Loucy (cell line): Measurements from ENCODE around the gene GPR153.

Experiments
- H2AFZ ChIP-seq: fragments of 200-600 bp; sonication (generic); 2 replicates; pipeline ENCODE4 v1.6.0; 2016; ENCODE audit warnings: antibody characterized with exemption, mild to moderate bottlenecking, low read length, moderate library complexity
- H3F3A ChIP-seq: fragments of 200-600 bp; 2 replicates; pipeline ENCODE4 v1.6.0; 2016; ENCODE audit warnings: antibody characterized with exemption, low read depth, mild to moderate bottlenecking
- H3K27me3 ChIP-seq: fragments of 200-600 bp; sonication (generic); 2 replicates; pipeline ENCODE4 v1.6.1; 2014; ENCODE audit warnings: low read length, mild to moderate bottlenecking; ENCODE audit not compliant: insufficient read depth, poor library complexity, severe bottlenecking
- H3K36me3 ChIP-seq: fragments of 200-600 bp; sonication (generic); 2 replicates; pipeline ENCODE4 v1.6.1; 2016; ENCODE audit warnings: low read length; ENCODE audit not compliant: insufficient read depth
- H3K4me1 ChIP-seq: fragments of 200-600 bp; sonication (generic); 2 replicates; pipeline ENCODE4 v1.5.1; 2014; ENCODE audit warnings: low read length, mild to moderate bottlenecking; ENCODE audit not compliant: insufficient read depth, poor library complexity, severe bottlenecking
- H3K4me2 ChIP-seq: fragments of 200-600 bp; sonication (generic); 2 replicates; pipeline ENCODE4 v1.6.0; 2014; ENCODE audit warnings: antibody characterized with exemption, low read length, low read depth, mild to moderate bottlenecking; ENCODE audit not compliant: poor library complexity, severe bottlenecking
- H3K4me3 ChIP-seq: fragments of 200-600 bp; sonication (generic); 2 replicates; pipeline ENCODE4 v1.5.1; 2014; ENCODE audit warnings: low read length, mild to moderate bottlenecking, mixed read lengths; ENCODE audit not compliant: poor library complexity, severe bottlenecking
- H3K79me2 ChIP-seq: fragments of 200-600 bp; sonication (generic); 2 replicates; pipeline ENCODE4 v1.6.1; 2014; ENCODE audit warnings: low read length; ENCODE audit not compliant: insufficient read depth
- H3K9ac ChIP-seq: fragments of 200-600 bp; sonication (generic); 2 replicates; pipeline ENCODE4 v1.6.0; 2014; ENCODE audit warnings: mild to moderate bottlenecking, low read depth, low read length, moderate library complexity; ENCODE audit not compliant: poor library complexity, severe bottlenecking
- H3K9me2 ChIP-seq: fragments of 200-600 bp; sonication (generic); replicated peaks from 2 replicates; pipeline ENCODE4 v1.6.1; 2016; ENCODE audit warnings: low read depth, low read length, mixed read lengths
- H3K9me3 ChIP-seq: fragments of 200-600 bp; sonication (generic); 2 replicates; pipeline ENCODE4 v1.6.1; 2014; ENCODE audit warnings: mild to moderate bottlenecking, antibody characterized with exemption, low read length, low read depth; ENCODE audit not compliant: insufficient read depth
- H4K20me1 ChIP-seq: fragments of 200-600 bp; sonication (generic); 2 replicates; pipeline ENCODE4 v1.6.0; 2014; ENCODE audit warnings: antibody characterized with exemption, low read length, mild to moderate bottlenecking; ENCODE audit not compliant: insufficient read depth, poor library complexity, severe bottlenecking
- CTCF ChIP-seq: fragments of 200-600 bp; sonication (generic); conservative IDR thresholded peaks from 2 replicates; pipeline ENCODE4 v1.5.1; 2014; ENCODE audit warnings: mild to moderate bottlenecking, antibody characterized with exemption, low read length
- EZH2phosphoT487 ChIP-seq: fragments of 200-600 bp; IDR thresholded peaks from 2 replicates; pipeline ENCODE4 v1.6.1; 2018; ENCODE audit warnings: antibody characterized with exemption, mild to moderate bottlenecking, moderate library complexity, borderline replicate concordance

GPR153 gene

GRCh38 chr1:6260961-6261614 lies at the start of gene GPR153:
TSS of gene GPR153 (minus strand) at chr1:6261098. CDS start at chr1:6254905, 6,193 bp downstream.
- H3K9ac ChIP-seq, result no peak within 1 kb of the TSS
- H2AFZ ChIP-seq, result no peak within 1 kb of the TSS
- peaks cover 4% of the 10 kb centered on the region; the same call in 1 of the 2 replicates for H3K36me3 ChIP-seq

GRCh38 chr1:6310116-6310848 lies 49.4 kb upstream of the GPR153 start:
- Histone ChIP-seq H3K36me3 (peaks cover 13% of the 10 kb centered on the region; the same call in 1 of the 2 replicates), H3K9ac (no peak overlapping the region), H3K9me3 (no peaks in the 10 kb centered on the region), H2AFZ (no peak overlapping the region), H3K4me2 (no peak overlapping the region), H3K4me1 (no peaks in the 10 kb centered on the region), H3F3A (no peaks in the 10 kb centered on the region), H3K9me2 (no peaks in the 10 kb centered on the region), H3K79me2 (no peaks in the 10 kb centered on the region), H3K27me3 (no peaks in the 10 kb centered on the region), H3K4me3 (no peak overlapping the region), H4K20me1 (no peaks in the 10 kb centered on the region)
- TF ChIP-seq CTCF (no peak), EZH2phosphoT487 (no peak)

More at GRCh38 chr1:6260961-6261614, at the start of gene GPR153:
- no peaks in the 10 kb centered on the region for H3K9me3 ChIP-seq
- H3F3A ChIP-seq, result no peaks in the 10 kb centered on the region
- no peaks in the 10 kb centered on the region for H3K9me2 ChIP-seq
- H4K20me1 ChIP-seq, result no peaks in the 10 kb centered on the region
- H3K4me3 ChIP-seq, result peak within 1 kb of the TSS; percentile 61
- no peaks in the 10 kb centered on the region for H3K79me2 ChIP-seq
- H3K4me1 ChIP-seq, result peaks cover 3% of the 10 kb centered on the region
- peak within 1 kb of the TSS; percentile 63 for H3K4me2 ChIP-seq
- no peak for TF ChIP-seq EZH2phosphoT487
- TF ChIP-seq CTCF, result no peak
- H3K27me3 ChIP-seq, result no peaks in the 10 kb centered on the region

- H3K4me2 ChIP-seq, result no peak overlapping the region
- H3K9ac ChIP-seq, result no peak overlapping the region
- H2AFZ ChIP-seq, result no peak overlapping the region
- H3K4me3 ChIP-seq, result no peak overlapping the region
- no peaks in the 10 kb centered on the region for H3K9me2 ChIP-seq
- H3F3A ChIP-seq, result no peaks in the 10 kb centered on the region
- TF ChIP-seq CTCF (no peak), EZH2phosphoT487 (no peak)
- H3K9me3 ChIP-seq, result no peaks in the 10 kb centered on the region
- H3K36me3 ChIP-seq, result peaks cover 13% of the 10 kb centered on the region; the same call in 1 of the 2 replicates
- no peaks in the 10 kb centered on the region for H3K27me3 ChIP-seq
- H3K4me1 ChIP-seq, result no peaks in the 10 kb centered on the region
- H3K79me2 ChIP-seq, result no peaks in the 10 kb centered on the region
- no peaks in the 10 kb centered on the region for H4K20me1 ChIP-seq
Measured at GRCh38 chr1:6309564-6309963, 48.7 kb upstream of the GPR153 start.
